Neural cell (in vitro differentiated cells): ENCODE data around the gene HNRNPUL1. TPM values are rescaled to one million over a fixed set of nuclear protein-coding genes. Genes with fewer than 3 reads are reported as not detected.

Source experiments
- H2AFZ ChIP-seq: fragments of 200-600, 300-800 bp; sonication (generic), shearing (Covaris generic); 2 replicates; pipeline ENCODE4 v1.6.0; 2014; ENCODE audit warnings: low read depth, mild to moderate bottlenecking, antibody characterized with exemption, low read length, moderate library complexity
- H3F3A ChIP-seq: fragments of 200-600 bp; shearing (Covaris generic); 2 replicates; pipeline ENCODE4 v1.6.1; 2016; ENCODE audit warnings: mild to moderate bottlenecking, moderate library complexity, mixed read lengths, antibody characterized with exemption, low read length; ENCODE audit not compliant: insufficient read depth, poor library complexity, severe bottlenecking
- H3K27ac ChIP-seq: fragments of 200-600, 300-800 bp; sonication (generic), shearing (Covaris generic); 2 replicates; pipeline ENCODE4 v1.5.1; 2014; ENCODE audit warnings: mild to moderate bottlenecking, low read length, moderate library complexity
- H3K27me3 ChIP-seq: fragments of 300-800, 200-600 bp; sonication (generic), shearing (Covaris generic); 2 replicates; pipeline ENCODE4 v1.6.0; 2014; ENCODE audit warnings: mild to moderate bottlenecking, low read depth, low read length, moderate library complexity; ENCODE audit not compliant: insufficient read depth
- H3K36me3 ChIP-seq: fragments of 300-800, 200-600 bp; sonication (generic), shearing (Covaris generic); 2 replicates; pipeline ENCODE4 v1.5.1; 2014; ENCODE audit warnings: mild to moderate bottlenecking, antibody characterized with exemption, low read length, moderate library complexity; ENCODE audit not compliant: insufficient read depth
- H3K4me2 ChIP-seq: fragments of 300-800, 200-600 bp; sonication (generic), shearing (Covaris generic); 2 replicates; pipeline ENCODE4 v1.6.0; 2014; ENCODE audit warnings: mild to moderate bottlenecking, low read length
- H3K4me3 ChIP-seq: fragments of 300-800, 200-600 bp; sonication (generic), shearing (Covaris generic); 2 replicates; pipeline ENCODE4 v1.5.1; 2014; ENCODE audit warnings: mild to moderate bottlenecking, low read length, moderate library complexity
- H3K79me2 ChIP-seq: fragments of 200-600 bp; shearing (Covaris generic); replicated peaks from 2 replicates; pipeline ENCODE4 v1.6.0; 2014; ENCODE audit warnings: mild to moderate bottlenecking, low read length, moderate library complexity; ENCODE audit not compliant: insufficient read depth
- H3K9ac ChIP-seq: fragments of 300-800, 200-600 bp; sonication (generic), shearing (Covaris generic); 2 replicates; pipeline ENCODE4 v1.6.1; 2016; ENCODE audit warnings: mild to moderate bottlenecking, low read length, mixed read lengths
- H3K9me2 ChIP-seq: fragments of 200-600 bp; shearing (Covaris generic); 2 replicates; pipeline ENCODE4 v1.6.1; 2016; ENCODE audit warnings: mild to moderate bottlenecking, low read length, mixed read lengths; ENCODE audit not compliant: insufficient read depth
- H3K9me3 ChIP-seq: fragments of 200-600, 300-800 bp; sonication (generic), shearing (Covaris generic); 2 replicates; pipeline ENCODE4 v1.6.1; 2016; ENCODE audit warnings: mild to moderate bottlenecking, mixed run types, low read length, moderate library complexity, mixed read lengths
- H4K20me1 ChIP-seq: fragments of 200-600 bp; shearing (Covaris generic); 2 replicates; pipeline ENCODE4 v1.6.1; 2016; ENCODE audit warnings: mild to moderate bottlenecking, mixed run types; ENCODE audit not compliant: insufficient read depth
- EP300 ChIP-seq: fragments of 450-650 bp; conservative IDR thresholded peaks from 2 replicates; pipeline ENCODE4 v1.6.1; 2014; ENCODE audit warnings: antibody characterized with exemption, mild to moderate bottlenecking, moderate library complexity; ENCODE audit not compliant: poor library complexity, severe bottlenecking
- EZH2 ChIP-seq: fragments of 200-600, 300-800 bp; shearing (Covaris generic), sonication (generic); IDR thresholded peaks from 2 replicates; pipeline ENCODE4 v1.6.1; 2014; ENCODE audit warnings: antibody characterized with exemption, low read length, borderline replicate concordance, mild to moderate bottlenecking; ENCODE audit not compliant: insufficient read depth, poor library complexity, severe bottlenecking
- MXI1 ChIP-seq: fragments of 450-650 bp; conservative IDR thresholded peaks from 2 replicates; pipeline ENCODE4 v1.6.1; 2014; ENCODE audit warnings: antibody characterized with exemption, mild to moderate bottlenecking; ENCODE audit not compliant: poor library complexity, severe bottlenecking
- POLR2AphosphoS5 ChIP-seq: IDR thresholded peaks from 2 replicates; pipeline ENCODE4 v1.6.1; 2012
- RAD21 ChIP-seq: fragments of 450-650 bp; conservative IDR thresholded peaks from 2 replicates; pipeline ENCODE4 v1.6.1; 2014; ENCODE audit warnings: antibody characterized with exemption, mild to moderate bottlenecking, moderate library complexity
- SMC3 ChIP-seq: fragments of 450-650 bp; conservative IDR thresholded peaks from 2 replicates; pipeline ENCODE4 v1.6.1; 2014; ENCODE audit warnings: antibody characterized with exemption, mild to moderate bottlenecking, moderate library complexity; ENCODE audit not compliant: poor library complexity
- TAF1 ChIP-seq: IDR thresholded peaks from 2 replicates; pipeline ENCODE4 v1.6.1; 2012; ENCODE audit warnings: low read depth
- polyA plus RNA-seq: library from polyadenylated mRNA; depleted of rRNA; stranded (reverse); fragments of >200 nt; gene quantifications from 2 replicates; pipeline ENCODE4 v1.2.3, GENCODE V29; 2014
- TF ChIP-seq, protein P1 (sequence below): IDR thresholded peaks from 2 replicates; pipeline ENCODE4 v1.6.1; 2012; ENCODE audit warnings: borderline replicate concordance
- TF ChIP-seq, protein P2 (sequence below): fragments of 450-650 bp; IDR thresholded peaks from 2 replicates; pipeline ENCODE4 v1.5.1; 2014; ENCODE audit warnings: antibody characterized with exemption, mild to moderate bottlenecking, moderate library complexity; ENCODE audit not compliant: poor library complexity, severe bottlenecking

HNRNPUL1 gene
- polyA plus RNA-seq, 1 donor from 2014 or later: 34.6 TPM

DNA sequence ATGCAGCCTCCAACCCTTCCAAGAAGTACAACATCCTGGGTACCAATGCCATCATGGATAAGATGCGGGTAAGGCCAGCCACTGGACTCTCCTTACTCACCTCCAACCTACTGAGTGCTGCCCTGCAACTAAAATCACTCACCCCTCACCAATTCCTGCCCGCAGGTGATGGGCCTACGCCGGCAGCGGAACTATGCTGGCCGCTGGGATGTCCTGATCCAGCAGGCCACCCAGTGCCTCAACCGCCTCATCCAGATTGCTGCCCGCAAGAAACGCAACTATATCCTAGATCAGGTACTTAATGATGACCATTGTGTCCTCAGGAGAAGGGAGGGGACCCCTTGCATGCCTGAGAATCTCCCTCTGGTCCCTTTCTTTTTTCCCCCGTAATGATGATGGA is 30.2 kb downstream of the HNRNPUL1 start:
- TF ChIP-seq RAD21 (no peak), MXI1 (no peak), SMC3 (no peak), EP300 (no peak), EZH2 (no peak), TAF1 (no peak), POLR2AphosphoS5 (no peak)
- TF ChIP-seq, protein P1, sequence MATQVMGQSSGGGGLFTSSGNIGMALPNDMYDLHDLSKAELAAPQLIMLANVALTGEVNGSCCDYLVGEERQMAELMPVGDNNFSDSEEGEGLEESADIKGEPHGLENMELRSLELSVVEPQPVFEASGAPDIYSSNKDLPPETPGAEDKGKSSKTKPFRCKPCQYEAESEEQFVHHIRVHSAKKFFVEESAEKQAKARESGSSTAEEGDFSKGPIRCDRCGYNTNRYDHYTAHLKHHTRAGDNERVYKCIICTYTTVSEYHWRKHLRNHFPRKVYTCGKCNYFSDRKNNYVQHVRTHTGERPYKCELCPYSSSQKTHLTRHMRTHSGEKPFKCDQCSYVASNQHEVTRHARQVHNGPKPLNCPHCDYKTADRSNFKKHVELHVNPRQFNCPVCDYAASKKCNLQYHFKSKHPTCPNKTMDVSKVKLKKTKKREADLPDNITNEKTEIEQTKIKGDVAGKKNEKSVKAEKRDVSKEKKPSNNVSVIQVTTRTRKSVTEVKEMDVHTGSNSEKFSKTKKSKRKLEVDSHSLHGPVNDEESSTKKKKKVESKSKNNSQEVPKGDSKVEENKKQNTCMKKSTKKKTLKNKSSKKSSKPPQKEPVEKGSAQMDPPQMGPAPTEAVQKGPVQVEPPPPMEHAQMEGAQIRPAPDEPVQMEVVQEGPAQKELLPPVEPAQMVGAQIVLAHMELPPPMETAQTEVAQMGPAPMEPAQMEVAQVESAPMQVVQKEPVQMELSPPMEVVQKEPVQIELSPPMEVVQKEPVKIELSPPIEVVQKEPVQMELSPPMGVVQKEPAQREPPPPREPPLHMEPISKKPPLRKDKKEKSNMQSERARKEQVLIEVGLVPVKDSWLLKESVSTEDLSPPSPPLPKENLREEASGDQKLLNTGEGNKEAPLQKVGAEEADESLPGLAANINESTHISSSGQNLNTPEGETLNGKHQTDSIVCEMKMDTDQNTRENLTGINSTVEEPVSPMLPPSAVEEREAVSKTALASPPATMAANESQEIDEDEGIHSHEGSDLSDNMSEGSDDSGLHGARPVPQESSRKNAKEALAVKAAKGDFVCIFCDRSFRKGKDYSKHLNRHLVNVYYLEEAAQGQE: no peak
- TF ChIP-seq, protein P2, sequence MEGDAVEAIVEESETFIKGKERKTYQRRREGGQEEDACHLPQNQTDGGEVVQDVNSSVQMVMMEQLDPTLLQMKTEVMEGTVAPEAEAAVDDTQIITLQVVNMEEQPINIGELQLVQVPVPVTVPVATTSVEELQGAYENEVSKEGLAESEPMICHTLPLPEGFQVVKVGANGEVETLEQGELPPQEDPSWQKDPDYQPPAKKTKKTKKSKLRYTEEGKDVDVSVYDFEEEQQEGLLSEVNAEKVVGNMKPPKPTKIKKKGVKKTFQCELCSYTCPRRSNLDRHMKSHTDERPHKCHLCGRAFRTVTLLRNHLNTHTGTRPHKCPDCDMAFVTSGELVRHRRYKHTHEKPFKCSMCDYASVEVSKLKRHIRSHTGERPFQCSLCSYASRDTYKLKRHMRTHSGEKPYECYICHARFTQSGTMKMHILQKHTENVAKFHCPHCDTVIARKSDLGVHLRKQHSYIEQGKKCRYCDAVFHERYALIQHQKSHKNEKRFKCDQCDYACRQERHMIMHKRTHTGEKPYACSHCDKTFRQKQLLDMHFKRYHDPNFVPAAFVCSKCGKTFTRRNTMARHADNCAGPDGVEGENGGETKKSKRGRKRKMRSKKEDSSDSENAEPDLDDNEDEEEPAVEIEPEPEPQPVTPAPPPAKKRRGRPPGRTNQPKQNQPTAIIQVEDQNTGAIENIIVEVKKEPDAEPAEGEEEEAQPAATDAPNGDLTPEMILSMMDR: no peak
- Histone ChIP-seq H3K9ac (no peak overlapping the region), H2AFZ (no peak overlapping the region), H3K4me3 (no peak overlapping the region), H4K20me1 (no peaks in the 10 kb centered on the region), H3K36me3 (peaks cover 7% of the 10 kb centered on the region), H3K9me2 (no peaks in the 10 kb centered on the region), H3K79me2 (no peaks in the 10 kb centered on the region), H3K9me3 (no peaks in the 10 kb centered on the region), H3F3A (no peaks in the 10 kb centered on the region), H3K27me3 (no peaks in the 10 kb centered on the region), H3K27ac (no peak overlapping the region), H3K4me2 (no peak overlapping the region)

DNA sequence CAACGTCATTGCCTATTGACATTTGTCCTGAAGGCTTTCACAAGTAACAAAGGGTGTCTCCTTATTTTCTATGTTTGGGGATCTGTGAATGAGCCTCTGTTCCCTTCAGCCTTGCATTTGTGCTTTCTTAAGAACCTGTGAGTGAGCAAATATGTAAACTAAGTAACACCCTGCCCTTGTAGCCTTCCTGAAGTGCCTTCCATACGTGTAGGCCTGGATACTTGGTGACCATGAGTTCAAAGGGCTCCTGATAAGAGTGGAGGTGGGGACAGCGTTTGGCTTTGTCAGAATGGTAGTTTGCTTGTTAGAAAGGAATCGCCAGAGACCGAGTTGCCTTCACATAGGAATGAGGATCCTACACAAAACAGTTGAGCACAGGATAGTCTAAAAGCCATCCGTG is 31.3 kb downstream of the HNRNPUL1 start:
- Histone ChIP-seq H3K27ac (no peak overlapping the region), H2AFZ (no peak overlapping the region), H3K9me3 (no peaks in the 10 kb centered on the region), H3K27me3 (no peaks in the 10 kb centered on the region), H3K4me2 (no peak overlapping the region), H3K9me2 (no peaks in the 10 kb centered on the region), H3K79me2 (no peaks in the 10 kb centered on the region), H3F3A (no peaks in the 10 kb centered on the region), H3K36me3 (peaks cover 7% of the 10 kb centered on the region), H4K20me1 (no peaks in the 10 kb centered on the region), H3K9ac (no peak overlapping the region), H3K4me3 (no peak overlapping the region)
- TF ChIP-seq RAD21 (no peak), EZH2 (no peak), TAF1 (no peak), EP300 (no peak), MXI1 (no peak), SMC3 (no peak), POLR2AphosphoS5 (no peak)
- TF ChIP-seq, protein P2: no peak
- TF ChIP-seq, protein P1: no peak
